ENCODE results near the gene ST6GALNAC1. TPM values are rescaled to one million over a fixed set of nuclear protein-coding genes. Genes with fewer than 3 reads are reported as not detected.

The ST6GALNAC1 gene
- total and polyA plus RNA-seq, 2 of the 8 experiments (the other 6 are each of a cell fraction or from before 2014, with no cell fraction given) = not detected

DNA sequence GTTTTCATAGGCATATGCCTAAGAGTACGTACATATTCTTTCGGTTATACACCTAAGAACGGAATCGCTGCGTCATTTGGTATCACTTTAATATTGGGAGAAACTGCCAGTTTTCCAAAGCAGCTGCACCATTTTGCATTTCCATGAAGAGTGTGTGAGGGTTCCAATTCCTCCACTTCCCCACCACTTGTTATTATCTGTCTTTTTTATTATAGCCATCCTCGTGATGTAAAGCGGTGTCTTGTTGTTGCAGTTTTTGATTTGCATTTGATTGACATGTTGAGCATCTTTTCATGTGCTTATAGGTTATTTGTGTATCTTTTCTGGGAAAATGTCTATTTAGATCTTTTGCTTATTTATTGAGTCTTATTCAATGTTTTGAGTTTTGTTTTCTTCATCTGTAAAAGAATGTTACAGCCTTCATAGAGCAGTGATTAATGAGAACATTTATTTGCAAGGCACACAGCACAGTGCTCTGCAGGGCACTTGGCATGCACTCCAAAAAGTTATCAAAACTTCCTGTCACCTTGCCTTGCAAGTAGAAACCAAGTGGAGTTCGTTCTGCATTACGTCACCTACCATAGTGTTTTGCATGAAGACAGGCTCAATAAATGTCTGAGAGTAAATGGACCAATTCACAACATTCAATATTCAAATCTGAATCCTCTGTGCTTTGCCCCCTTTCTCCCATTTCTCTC is 26.6 kb upstream of the ST6GALNAC1 start:
- ChIA-PET CTCF (ENCODE audit: partially characterized antibody) (interaction anchor here (0.6 to 3.6 kb wide), 5 partner anchors 12 to 563 kb away, joined by 3 to 43 read pairs (median 5); no protein-coding TSS in a partner anchor), POLR2A (ENCODE audit: partially characterized antibody) (interaction anchor here (0.7 to 2.1 kb wide), 3 partner anchors 8 to 68 kb away, joined by 3 to 13 read pairs (median 11); partner anchors contain the start of gene MFSD11)
- TF ChIP-seq SRF (IDR thresholded peaks at IDR 0.05; ENCODE audit: low read depth, low read length) (no peak), BRCA1 (IDR thresholded peaks at IDR 0.05; ENCODE audit: low read depth, low read length) (no peak), ZNF274 (IDR thresholded peaks at IDR 0.05; ENCODE audit: borderline replicate concordance, extremely low read depth, low read length) (no peak), RXRA (IDR thresholded peaks at IDR 0.05; ENCODE audit: insufficient read depth, low read depth, low read length) (no peak), E2F6 (IDR thresholded peaks at IDR 0.05) (no peak), FOSL1 (IDR thresholded peaks at IDR 0.05; ENCODE audit: insufficient read depth, low read depth, low read length) (no peak), CTBP2 (IDR thresholded peaks at IDR 0.05; ENCODE audit: borderline replicate concordance, insufficient read depth, insufficient read length, low read length) (no peak), RAD21 (IDR thresholded peaks at IDR 0.05 in 1 of 2, conservative IDR thresholded peaks at IDR 0.05 in 1 of 2; ENCODE audit: low read depth in 2 of 2, low read length in 2 of 2) (no peak), CREB1 (IDR thresholded peaks at IDR 0.05) (no peak)
- H3K4me2 ChIP-seq (ENCODE audit: insufficient read depth in 1 of 2, low read depth in 2 of 2, low read length in 2 of 2) = peak overlapping the region; percentile 88; a peak in 1 of 4 replicates
- no peaks in the 10 kb centered on the region for H3K36me3 ChIP-seq (ENCODE audit: control insufficient read depth in 2 of 4, insufficient read depth in 4 of 4, low read length in 3 of 4)
- no peaks in the 10 kb centered on the region for H4K20me1 ChIP-seq (replicated peaks in 1 of 2; ENCODE audit: control insufficient read depth in 1 of 2, insufficient read depth in 2 of 2, low read length in 2 of 2)
- no peak overlapping the region for H4K5ac ChIP-seq (ENCODE audit: insufficient read length, low read depth, low read length)
- no peak overlapping the region for H4K91ac ChIP-seq (replicated peaks; ENCODE audit: insufficient read length, low read length)
- no peak overlapping the region for H2BK5ac ChIP-seq (ENCODE audit: low read depth, low read length)
- H2BK15ac ChIP-seq (ENCODE audit: low read length) = no peak overlapping the region
- no peaks in the 10 kb centered on the region for H3K27me3 ChIP-seq (replicated peaks in 1 of 4; ENCODE audit: control insufficient read depth in 3 of 4, extremely low read depth in 1 of 4, insufficient read depth in 3 of 4, low read length in 3 of 4)
- no peak overlapping the region for H2BK20ac ChIP-seq (ENCODE audit: low read length)
- no peak overlapping the region for H3K9ac ChIP-seq (replicated peaks in 1 of 4; ENCODE audit: extremely low read depth in 1 of 4, low read depth in 3 of 4, low read length in 3 of 4)
- WGBS, 2 experiments (ENCODE audit: extremely low coverage in 1 of 2, insufficient coverage in 1 of 2, insufficient read length in 1 of 2, insufficient replicate concordance in 2 of 2, low coverage in 1 of 2, low lambda C conversion rate in 2 of 2, missing lambda C conversion rate in 1 of 2) = 93% methylated on average over 9 of the region's 9 CpGs; no CpG with 5 or more reads in 1 of the 2 experiments
- no peak overlapping the region for H3K14ac ChIP-seq (ENCODE audit: insufficient read length)
- no peak for DNase-seq (ENCODE audit: low read depth in 1 of 2, low spot score in 2 of 2)
- no peak overlapping the region for H2BK120ac ChIP-seq (replicated peaks; ENCODE audit: low read depth, low read length)
- no peak overlapping the region for H3K56ac ChIP-seq (replicated peaks; ENCODE audit: insufficient read length, low read depth, low read length)
- no peak overlapping the region for H3K4ac ChIP-seq (replicated peaks; ENCODE audit: insufficient read length, low read depth, low read length)
- H3K4me1 ChIP-seq (replicated peaks in 1 of 4; ENCODE audit: control insufficient read depth in 3 of 4, insufficient read depth in 4 of 4, low read length in 3 of 4) = peaks cover 3 to 10% (median 8%) of the 10 kb centered on the region in 4 experiments
- no peak for FAIRE-seq
- H3K27ac ChIP-seq (ENCODE audit: low read depth, low read length) = no peak overlapping the region
- no peak overlapping the region for H3K23ac ChIP-seq (ENCODE audit: insufficient read length)
- no peaks in the 10 kb centered on the region for H3K9me3 ChIP-seq (ENCODE audit: insufficient read depth in 2 of 2, low read depth in 1 of 2, low read length in 1 of 2)
- H3K18ac ChIP-seq (ENCODE audit: extremely low read depth, low read length) = no peak overlapping the region
- no peak overlapping the region for H3K4me3 ChIP-seq (ENCODE audit: extremely low read depth in 1 of 4, insufficient read depth in 2 of 4, low read depth in 3 of 4, low read length in 4 of 4)
- no peak overlapping the region for H4K8ac ChIP-seq (ENCODE audit: extremely low read depth, insufficient read depth, low read length)
- H2AK5ac ChIP-seq (ENCODE audit: low read depth, low read length) = no peak overlapping the region
- no peaks in the 10 kb centered on the region for H3K79me2 ChIP-seq (ENCODE audit: control insufficient read depth in 1 of 2, insufficient read depth in 2 of 2, low read length in 2 of 2)
- H2AFZ ChIP-seq (ENCODE audit: low read length) = 0 out of 2 replicates have a peak overlapping the region, but pooled peaks have one; percentile 36
- H2BK12ac ChIP-seq (ENCODE audit: low read depth, low read length) = no peak overlapping the region
- no peaks in the 10 kb centered on the region for H3K79me1 ChIP-seq (ENCODE audit: low read depth, low read length)
- H3K23me2 ChIP-seq (ENCODE audit: low read depth, low read length) = peaks cover 10% of the 10 kb centered on the region
